Measurements from ENCODE around the gene ANGPT4.

GRCh38 chr20:933029-933428, 16.9 kb upstream of the ANGPT4 start:
- TF ChIP-seq POLR2A (IDR thresholded peaks at IDR 0.05; ENCODE audit: low read depth, low read length) (no peak), POLR2AphosphoS5 (IDR thresholded peaks at IDR 0.05; ENCODE audit: low read depth, low read length) (no peak)
